ENCODE measurements around the gene C5orf58. TPM values are rescaled to one million over a fixed set of nuclear protein-coding genes. Genes with fewer than 3 reads are reported as not detected.

C5orf58 gene
- polyA plus RNA-seq, 1 donor from 2014 or later, result not detected

GRCh38 chr5:170279459-170279817 lies 46.7 kb downstream of the C5orf58 start:
- no peak overlapping the region for H2AFZ ChIP-seq (ENCODE audit: low read depth, low read length)
- H3F3A ChIP-seq (ENCODE audit: insufficient read depth, low read length, poor library complexity, severe bottlenecking), result no peaks in the 10 kb centered on the region
- H3K9me2 ChIP-seq (ENCODE audit: insufficient read depth, low read length), result no peaks in the 10 kb centered on the region
- H3K36me3 ChIP-seq (ENCODE audit: insufficient read depth, low read length), result no peaks in the 10 kb centered on the region
- no peak overlapping the region for H3K4me3 ChIP-seq (ENCODE audit: low read length)
- H4K20me1 ChIP-seq (ENCODE audit: insufficient read depth), result no peaks in the 10 kb centered on the region
- no peak overlapping the region for H3K9ac ChIP-seq (ENCODE audit: low read length)
- no peaks in the 10 kb centered on the region for H3K79me2 ChIP-seq (replicated peaks; ENCODE audit: insufficient read depth, low read length)
- TF ChIP-seq MXI1 (conservative IDR thresholded peaks at IDR 0.05; ENCODE audit: poor library complexity, severe bottlenecking), result no peak
- TF ChIP-seq POLR2AphosphoS5 (IDR thresholded peaks at IDR 0.05), result no peak
- no peaks in the 10 kb centered on the region for H3K27me3 ChIP-seq (ENCODE audit: insufficient read depth, low read depth, low read length)
- no peak overlapping the region for H3K4me2 ChIP-seq (ENCODE audit: low read length)
- peaks cover 8% of the 10 kb centered on the region for H3K9me3 ChIP-seq (ENCODE audit: low read length)
- no peak overlapping the region for H3K27ac ChIP-seq (ENCODE audit: low read length)

- no peak overlapping the region for H3K4me3 ChIP-seq (ENCODE audit: low read length)
- no peaks in the 10 kb centered on the region for H3F3A ChIP-seq (ENCODE audit: insufficient read depth, low read length, poor library complexity, severe bottlenecking)
- no peaks in the 10 kb centered on the region for H3K79me2 ChIP-seq (replicated peaks; ENCODE audit: insufficient read depth, low read length)
- no peak overlapping the region for H3K9ac ChIP-seq (ENCODE audit: low read length)
- peaks cover 8% of the 10 kb centered on the region for H3K9me3 ChIP-seq (ENCODE audit: low read length)
- no peaks in the 10 kb centered on the region for H3K9me2 ChIP-seq (ENCODE audit: insufficient read depth, low read length)
- H3K4me2 ChIP-seq (ENCODE audit: low read length), result no peak overlapping the region
- no peak overlapping the region for H3K27ac ChIP-seq (ENCODE audit: low read length)
- TF ChIP-seq CTCF (IDR thresholded peaks at IDR 0.05; ENCODE audit: poor library complexity, severe bottlenecking) (no peak), TAF1 (IDR thresholded peaks at IDR 0.05; ENCODE audit: low read depth) (no peak), EP300 (conservative IDR thresholded peaks at IDR 0.05; ENCODE audit: poor library complexity, severe bottlenecking) (no peak), MXI1 (conservative IDR thresholded peaks at IDR 0.05; ENCODE audit: poor library complexity, severe bottlenecking) (no peak), RAD21 (conservative IDR thresholded peaks at IDR 0.05) (no peak), EZH2 (IDR thresholded peaks at IDR 0.05; ENCODE audit: borderline replicate concordance, insufficient read depth, low read length, poor library complexity, severe bottlenecking) (no peak), POLR2AphosphoS5 (IDR thresholded peaks at IDR 0.05) (no peak), SMC3 (conservative IDR thresholded peaks at IDR 0.05; ENCODE audit: poor library complexity) (no peak)
- TF ChIP-seq, protein P1, sequence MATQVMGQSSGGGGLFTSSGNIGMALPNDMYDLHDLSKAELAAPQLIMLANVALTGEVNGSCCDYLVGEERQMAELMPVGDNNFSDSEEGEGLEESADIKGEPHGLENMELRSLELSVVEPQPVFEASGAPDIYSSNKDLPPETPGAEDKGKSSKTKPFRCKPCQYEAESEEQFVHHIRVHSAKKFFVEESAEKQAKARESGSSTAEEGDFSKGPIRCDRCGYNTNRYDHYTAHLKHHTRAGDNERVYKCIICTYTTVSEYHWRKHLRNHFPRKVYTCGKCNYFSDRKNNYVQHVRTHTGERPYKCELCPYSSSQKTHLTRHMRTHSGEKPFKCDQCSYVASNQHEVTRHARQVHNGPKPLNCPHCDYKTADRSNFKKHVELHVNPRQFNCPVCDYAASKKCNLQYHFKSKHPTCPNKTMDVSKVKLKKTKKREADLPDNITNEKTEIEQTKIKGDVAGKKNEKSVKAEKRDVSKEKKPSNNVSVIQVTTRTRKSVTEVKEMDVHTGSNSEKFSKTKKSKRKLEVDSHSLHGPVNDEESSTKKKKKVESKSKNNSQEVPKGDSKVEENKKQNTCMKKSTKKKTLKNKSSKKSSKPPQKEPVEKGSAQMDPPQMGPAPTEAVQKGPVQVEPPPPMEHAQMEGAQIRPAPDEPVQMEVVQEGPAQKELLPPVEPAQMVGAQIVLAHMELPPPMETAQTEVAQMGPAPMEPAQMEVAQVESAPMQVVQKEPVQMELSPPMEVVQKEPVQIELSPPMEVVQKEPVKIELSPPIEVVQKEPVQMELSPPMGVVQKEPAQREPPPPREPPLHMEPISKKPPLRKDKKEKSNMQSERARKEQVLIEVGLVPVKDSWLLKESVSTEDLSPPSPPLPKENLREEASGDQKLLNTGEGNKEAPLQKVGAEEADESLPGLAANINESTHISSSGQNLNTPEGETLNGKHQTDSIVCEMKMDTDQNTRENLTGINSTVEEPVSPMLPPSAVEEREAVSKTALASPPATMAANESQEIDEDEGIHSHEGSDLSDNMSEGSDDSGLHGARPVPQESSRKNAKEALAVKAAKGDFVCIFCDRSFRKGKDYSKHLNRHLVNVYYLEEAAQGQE (IDR thresholded peaks at IDR 0.05; ENCODE audit: borderline replicate concordance), result no peak
- H3K36me3 ChIP-seq (ENCODE audit: insufficient read depth, low read length), result no peaks in the 10 kb centered on the region
- no peaks in the 10 kb centered on the region for H4K20me1 ChIP-seq (ENCODE audit: insufficient read depth)
- H2AFZ ChIP-seq (ENCODE audit: low read depth, low read length), result no peak overlapping the region
- H3K27me3 ChIP-seq (ENCODE audit: insufficient read depth, low read depth, low read length), result no peaks in the 10 kb centered on the region
These were observed 47.3 kb downstream of the C5orf58 start for GRCh38 chr5:170280011-170280493.

GRCh38 chr5:170283296-170283695 lies 50.5 kb downstream of the C5orf58 start:
- Histone ChIP-seq H3K9me2 (ENCODE audit: insufficient read depth, low read length) (no peaks in the 10 kb centered on the region), H3K36me3 (ENCODE audit: insufficient read depth, low read length) (no peaks in the 10 kb centered on the region), H4K20me1 (ENCODE audit: insufficient read depth) (no peaks in the 10 kb centered on the region), H3K27me3 (ENCODE audit: insufficient read depth, low read depth, low read length) (no peaks in the 10 kb centered on the region), H3K79me2 (replicated peaks; ENCODE audit: insufficient read depth, low read length) (no peaks in the 10 kb centered on the region), H3K9ac (ENCODE audit: low read length) (no peak overlapping the region), H3K9me3 (ENCODE audit: low read length) (peaks cover 8% of the 10 kb centered on the region), H3K27ac (ENCODE audit: low read length) (no peak overlapping the region), H3F3A (ENCODE audit: insufficient read depth, low read length, poor library complexity, severe bottlenecking) (no peaks in the 10 kb centered on the region), H3K4me2 (ENCODE audit: low read length) (no peak overlapping the region), H2AFZ (ENCODE audit: low read depth, low read length) (no peak overlapping the region), H3K4me3 (ENCODE audit: low read length) (no peak overlapping the region)
- TF ChIP-seq SMC3 (conservative IDR thresholded peaks at IDR 0.05; ENCODE audit: poor library complexity) (no peak), TAF1 (IDR thresholded peaks at IDR 0.05; ENCODE audit: low read depth) (no peak), CTCF (IDR thresholded peaks at IDR 0.05; ENCODE audit: poor library complexity, severe bottlenecking) (no peak), POLR2AphosphoS5 (IDR thresholded peaks at IDR 0.05) (no peak), EP300 (conservative IDR thresholded peaks at IDR 0.05; ENCODE audit: poor library complexity, severe bottlenecking) (no peak), EZH2 (IDR thresholded peaks at IDR 0.05; ENCODE audit: borderline replicate concordance, insufficient read depth, low read length, poor library complexity, severe bottlenecking) (no peak), MXI1 (conservative IDR thresholded peaks at IDR 0.05; ENCODE audit: poor library complexity, severe bottlenecking) (no peak), RAD21 (conservative IDR thresholded peaks at IDR 0.05) (no peak)
- TF ChIP-seq, protein P1 (IDR thresholded peaks at IDR 0.05; ENCODE audit: borderline replicate concordance), result no peak
